H9 (cell line): ENCODE measurements around the gene ISM2. TPM values are rescaled to one million over a fixed set of nuclear protein-coding genes. Genes with fewer than 3 reads are reported as not detected.

Experiments
- DNase-seq: peaks from one replicate; pipeline ENCODE4 v3.0.0-alpha.2; 2017
- H2AFZ ChIP-seq: one replicate; pipeline ENCODE4 v1.6.1; 2013; ENCODE audit warnings: mild to moderate bottlenecking, low read length, control low read depth, moderate library complexity
- H2AK5ac ChIP-seq: 2 replicates; pipeline ENCODE4 v1.6.1; 2013; ENCODE audit warnings: low read length, control low read depth, mixed read lengths; ENCODE audit not compliant: insufficient read length
- H2BK120ac ChIP-seq: one replicate; pipeline ENCODE4 v1.6.1; 2013; ENCODE audit warnings: low read depth, mild to moderate bottlenecking, low read length, control low read depth, inconsistent platforms; ENCODE audit not compliant: poor library complexity, severe bottlenecking
- H2BK12ac ChIP-seq: 2 replicates; pipeline ENCODE4 v1.6.1; 2013; ENCODE audit warnings: low read length, control low read depth, mixed read lengths, low read depth; ENCODE audit not compliant: insufficient read length
- H2BK15ac ChIP-seq: 2 replicates; pipeline ENCODE4 v1.6.1; 2013; ENCODE audit warnings: low read depth, low read length, control low read depth
- H2BK20ac ChIP-seq: one replicate; pipeline ENCODE4 v1.6.1; 2013; ENCODE audit warnings: low read depth, mild to moderate bottlenecking, low read length, control low read depth, inconsistent platforms; ENCODE audit not compliant: poor library complexity, severe bottlenecking
- H2BK5ac ChIP-seq: 2 replicates; pipeline ENCODE4 v1.6.1; 2013; ENCODE audit warnings: low read length, control low read depth, mixed read lengths; ENCODE audit not compliant: insufficient read length
- H3K14ac ChIP-seq: 2 replicates; pipeline ENCODE4 v1.6.1; 2013; ENCODE audit warnings: low read length, control low read depth; ENCODE audit not compliant: insufficient read depth
- H3K18ac ChIP-seq: 2 replicates; pipeline ENCODE4 v1.6.1; 2013; ENCODE audit warnings: low read depth, mild to moderate bottlenecking, mixed read lengths, low read length, control low read depth; ENCODE audit not compliant: insufficient read length
- H3K23ac ChIP-seq: 2 replicates; pipeline ENCODE4 v1.6.1; 2013; ENCODE audit warnings: low read length, control low read depth, mixed read lengths, low read depth; ENCODE audit not compliant: insufficient read length
- H3K23me2 ChIP-seq: 2 replicates; pipeline ENCODE4 v1.6.1; 2013; ENCODE audit warnings: low read depth, mild to moderate bottlenecking, mixed read lengths, low read length, control low read depth; ENCODE audit not compliant: insufficient read length, poor library complexity, severe bottlenecking
- H3K27ac ChIP-seq: 2 replicates; pipeline ENCODE4 v1.5.1; 2013; ENCODE audit warnings: low read length, control low read depth, mixed read lengths, low read depth; ENCODE audit not compliant: insufficient read length
- H3K27me3 ChIP-seq: 2 replicates; pipeline ENCODE4 v1.6.1; 2013; ENCODE audit warnings: low read length, control low read depth, inconsistent platforms; ENCODE audit not compliant: insufficient read depth
- H3K4ac ChIP-seq: 2 replicates; pipeline ENCODE4 v1.6.1; 2013; ENCODE audit warnings: low read depth, mild to moderate bottlenecking, control low read depth, inconsistent platforms, low read length, moderate library complexity
- H3K4me1 ChIP-seq: 2 replicates; pipeline ENCODE4 v1.6.1; 2013; ENCODE audit warnings: low read length, control low read depth, inconsistent platforms; ENCODE audit not compliant: insufficient read depth
- H3K4me2 ChIP-seq: 2 replicates; pipeline ENCODE4 v1.6.1; 2013; ENCODE audit warnings: low read length, control low read depth, mixed read lengths; ENCODE audit not compliant: insufficient read length, insufficient read depth
- H3K56ac ChIP-seq: 2 replicates; pipeline ENCODE4 v1.6.1; 2013; ENCODE audit warnings: low read depth, mild to moderate bottlenecking, mixed read lengths, low read length, control low read depth; ENCODE audit not compliant: insufficient read length
- H3K79me1 ChIP-seq: 2 replicates; pipeline ENCODE4 v1.6.1; 2013; ENCODE audit warnings: low read depth, mild to moderate bottlenecking, moderate library complexity, low read length, control low read depth, inconsistent platforms; ENCODE audit not compliant: insufficient read depth, poor library complexity, severe bottlenecking
- H3K79me2 ChIP-seq: 2 replicates; pipeline ENCODE4 v1.6.1; 2013; ENCODE audit warnings: low read length, control low read depth, inconsistent platforms; ENCODE audit not compliant: insufficient read depth
- H3K9ac ChIP-seq: 2 replicates; pipeline ENCODE4 v1.6.1; 2013; ENCODE audit warnings: low read length, control low read depth, mixed read lengths; ENCODE audit not compliant: insufficient read length; ENCODE audit errors: extremely low read depth
- H3K9me3 ChIP-seq: one replicate; pipeline ENCODE4 v1.6.1; 2013; ENCODE audit warnings: low read depth, low read length, inconsistent platforms; ENCODE audit not compliant: control insufficient read depth
- H3T11ph ChIP-seq: one replicate; pipeline ENCODE4 v1.6.1; 2013; ENCODE audit warnings: mild to moderate bottlenecking, low read length, control low read depth, inconsistent platforms
- H4K20me1 ChIP-seq: one replicate; pipeline ENCODE4 v1.6.1; 2013; ENCODE audit not compliant: control insufficient read depth, insufficient read length, insufficient read depth
- H4K5ac ChIP-seq: 2 replicates; pipeline ENCODE4 v1.6.1; 2013; ENCODE audit warnings: low read depth, mild to moderate bottlenecking, mixed read lengths, low read length, control low read depth; ENCODE audit not compliant: insufficient read length
- H4K8ac ChIP-seq: replicated peaks from 2 replicates; pipeline ENCODE4 v1.6.1; 2013; ENCODE audit warnings: low read length, control low read depth, mixed read lengths, low read depth; ENCODE audit not compliant: insufficient read length
- H4K91ac ChIP-seq: 2 replicates; pipeline ENCODE4 v1.6.1; 2013; ENCODE audit warnings: low read depth, mild to moderate bottlenecking, moderate library complexity, mixed read lengths, low read length, control low read depth; ENCODE audit not compliant: insufficient read length
- H3K27ac Mint-ChIP-seq, 3 experiments: 2 replicates in 2 of 3; 3 replicates in 1 of 3; pipeline ENCODE4 v1.8.0; 2020 to 2021; ENCODE audit warnings: mixed read lengths in 3 of 3, mild to moderate bottlenecking in 1 of 3, moderate library complexity in 1 of 3
- H3K27me3 Mint-ChIP-seq: 2 replicates; pipeline ENCODE4 v1.8.0; 2021; ENCODE audit warnings: low read depth, mild to moderate bottlenecking, moderate library complexity, mixed read lengths
- H3K36me3 Mint-ChIP-seq, 3 experiments: 2 replicates in 2 of 3; 3 replicates in 1 of 3; pipeline ENCODE4 v1.8.0; 2020 to 2021; ENCODE audit warnings: low read depth in 3 of 3, mixed read lengths in 3 of 3; ENCODE audit not compliant: insufficient read depth in 1 of 3
- H3K4me1 Mint-ChIP-seq, 2 experiments: 2 replicates each; pipeline ENCODE4 v1.8.0; 2020; ENCODE audit warnings: mixed read lengths in 2 of 2
- H3K4me3 Mint-ChIP-seq, 2 experiments: 2 replicates in 1 of 2; 3 replicates in 1 of 2; pipeline ENCODE4 v1.8.0; 2020 to 2021; ENCODE audit warnings: mild to moderate bottlenecking in 2 of 2, mixed read lengths in 2 of 2, moderate library complexity in 1 of 2
- H3K9me3 Mint-ChIP-seq, 2 experiments: 2 replicates in 1 of 2; 3 replicates in 1 of 2; pipeline ENCODE4 v1.8.0; 2020; ENCODE audit warnings: mild to moderate bottlenecking in 2 of 2, mixed read lengths in 2 of 2, moderate library complexity in 1 of 2
- CTCF ChIP-seq: fragments of 200-600 bp; sonication (generic); conservative IDR thresholded peaks from 3 replicates; pipeline ENCODE4 v1.8.0; 2021; ENCODE audit warnings: antibody characterized with exemption, mild to moderate bottlenecking
- WGBS: extraction: QIAGEN DNeasy Blood & Tissue Kit; methylation state at CpG from one replicate; pipeline ENCODE4 v1.1.7; 2013; ENCODE audit warnings: missing lambda C conversion rate, low lambda C conversion rate, mixed read lengths; ENCODE audit not compliant: insufficient read length; ENCODE audit errors: extremely low coverage; 5-methylcytosine and 5-hydroxymethylcytosine counted together
- total RNA-seq: library from RNA; stranded (reverse); gene quantifications from 2 replicates; pipeline ENCODE4 v1.2.1, GENCODE V29; 2021

The ISM2 gene
- total RNA-seq, 1 experiment from 2014 or later, result 0.39 TPM

- no peak overlapping the region for H4K5ac ChIP-seq
- no peak for TF ChIP-seq CTCF
- no peak overlapping the region for H2AK5ac ChIP-seq
- no CpG with 5 or more reads among the region's 2 CpGs for WGBS
- H3K27ac Mint-ChIP-seq, result no peak overlapping the region
- H3K4ac ChIP-seq, result no peak overlapping the region
- H4K91ac ChIP-seq, result no peak overlapping the region
- no peaks in the 10 kb centered on the region for H3K9me3 ChIP-seq
- no peak overlapping the region for H3K27ac ChIP-seq
- no peak overlapping the region for H3K23ac ChIP-seq
- no peak overlapping the region for H2BK20ac ChIP-seq
- no peak overlapping the region for H3K56ac ChIP-seq
- peak overlapping the region; percentile 89 for H3K4me2 ChIP-seq
- H2AFZ ChIP-seq, result no peak overlapping the region
- H3K27me3 Mint-ChIP-seq, result no peaks in the 10 kb centered on the region
- no peak for DNase-seq
- no peak overlapping the region for H2BK12ac ChIP-seq
- no peak overlapping the region for H3K9ac ChIP-seq
- no peaks in the 10 kb centered on the region; the same call in 1 of the 2 replicates for H3K27me3 ChIP-seq
- peaks cover 13% of the 10 kb centered on the region; the same call in 1 of the 2 replicates for H3K79me2 ChIP-seq
- H3K4me1 ChIP-seq, result no peaks in the 10 kb centered on the region; the same call in 1 of the 2 replicates
- H2BK120ac ChIP-seq, result no peak overlapping the region
- no peak overlapping the region for H4K8ac ChIP-seq
- peaks cover 4% of the 10 kb centered on the region for H3K23me2 ChIP-seq
- H4K20me1 ChIP-seq, result no peaks in the 10 kb centered on the region
- H2BK15ac ChIP-seq, result no peak overlapping the region
- peaks cover 14 to 38% (median 31%) of the 10 kb centered on the region in 3 experiments for H3K36me3 Mint-ChIP-seq
- H3K14ac ChIP-seq, result no peak overlapping the region
- no peak overlapping the region for H2BK5ac ChIP-seq
- no peaks in the 10 kb centered on the region for H3K9me3 Mint-ChIP-seq
- H3K79me1 ChIP-seq, result peaks cover 7% of the 10 kb centered on the region
- H3K4me3 Mint-ChIP-seq, result peak overlapping the region; percentile 100
- peaks cover 20 to 22% of the 10 kb centered on the region in 2 experiments for H3K4me1 Mint-ChIP-seq
- H3K18ac ChIP-seq, result no peak overlapping the region
- H3T11ph ChIP-seq, result no peak overlapping the region
These were observed 42.5 kb downstream of the ISM2 start for GRCh38 chr14:77455966-77456640.
